ENCODE results near the gene TNFRSF4. TPM values are rescaled to one million over a fixed set of nuclear protein-coding genes. Genes with fewer than 3 reads are reported as not detected.

TNFRSF4 gene
- total RNA-seq, 1 experiment from 2014 or later = 0.37 TPM

DNA sequence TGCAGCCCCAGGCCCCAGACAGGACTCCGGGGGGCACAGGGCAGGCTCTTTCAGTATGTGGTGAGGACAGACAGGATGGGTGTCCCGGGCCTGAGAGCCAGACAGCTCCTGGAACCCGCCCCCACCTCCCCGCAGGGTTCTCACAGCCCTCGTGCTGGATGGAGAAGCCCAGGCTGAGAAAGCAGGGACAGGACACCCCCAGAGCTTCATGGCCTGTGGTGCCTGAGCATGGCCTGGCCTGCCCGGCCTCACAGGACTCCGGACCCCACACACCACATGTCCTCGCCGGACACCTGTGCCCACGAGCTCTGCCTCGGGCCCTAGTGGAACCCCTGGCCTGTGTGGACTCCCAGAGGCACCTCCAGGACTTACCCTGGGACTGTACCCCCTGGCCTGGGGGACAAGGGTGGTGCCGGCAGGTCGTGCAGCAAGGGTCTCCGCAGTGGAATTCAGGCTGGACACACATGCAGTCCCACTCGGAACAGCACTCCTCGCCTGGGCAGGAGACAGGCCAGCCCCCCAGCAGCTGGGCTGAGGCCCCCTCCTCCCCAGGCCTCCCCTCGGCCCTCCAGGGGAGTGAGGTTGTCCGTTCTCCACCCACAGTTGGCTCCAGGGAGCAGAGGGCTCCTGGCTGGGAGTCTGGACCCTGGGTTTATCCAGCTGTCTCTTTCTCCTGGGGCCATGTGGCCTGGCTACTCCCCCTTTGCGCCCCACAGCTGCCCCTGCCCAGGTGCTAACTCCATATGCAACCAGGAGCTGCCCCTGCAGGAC lies 8.8 kb downstream of the TNFRSF4 start:
- Histone ChIP-seq H3K4me2 (ENCODE audit: low read length) (peak overlapping the region; percentile 97), H3K9ac (ENCODE audit: low read length) (peak overlapping the region; percentile 83), H3K27ac (ENCODE audit: low read depth, low read length) (peak overlapping the region; percentile 94), H3K4me1 (ENCODE audit: control insufficient read depth in 1 of 2, insufficient read depth in 2 of 2, low read length in 2 of 2) (peaks cover 30 to 43% of the 10 kb centered on the region in 2 experiments), H4K20me1 (ENCODE audit: insufficient read depth) (no peaks in the 10 kb centered on the region), H2AFZ (ENCODE audit: low read depth, low read length, poor library complexity, severe bottlenecking) (no peak overlapping the region), H3K27me3 (ENCODE audit: insufficient read depth, low read length) (no peaks in the 10 kb centered on the region), H3K4me3 (replicated peaks in 1 of 2; ENCODE audit: low read depth in 1 of 2, low read length in 2 of 2) (peak overlapping the region; percentile 67 to 70), H3K36me3 (ENCODE audit: control insufficient read depth in 1 of 2, insufficient read depth in 2 of 2, low read length in 2 of 2) (no peaks in the 10 kb centered on the region), H3K79me2 (ENCODE audit: insufficient read depth, low read length) (peaks cover 8% of the 10 kb centered on the region; the same call in 1 of the 2 replicates), H3K9me2 (ENCODE audit: insufficient read depth) (no peaks in the 10 kb centered on the region), H3K9me3 (ENCODE audit: control insufficient read depth in 1 of 2, insufficient read depth in 1 of 2, low read depth in 1 of 2, low read length in 2 of 2) (no peaks in the 10 kb centered on the region)
- POLR2A ChIA-PET = no interaction called here
- BruUV-seq (replicated peaks) = no TSS peak
- RAD21 ChIA-PET (ENCODE audit: low non-redundant PET in 1 of 2, low total read pairs in 2 of 2, uncharacterized antibody in 2 of 2, unreplicated experiment in 2 of 2) = no interaction called here
- CTCF ChIA-PET = no interaction called here
- intact Hi-C loops (cut with micrococcal nuclease) = loop anchor here (5.0 kb wide), 1 partner anchor 43 kb away; no protein-coding TSS in a partner anchor
- no peak for DNase-seq (ENCODE audit: low read depth, low spot score)
- no peak for TF ChIP-seq CBX3 (IDR thresholded peaks at IDR 0.05; ENCODE audit: low read depth)
- no peak for TF ChIP-seq MAX (IDR thresholded peaks at IDR 0.05)
- no peak for TF ChIP-seq RAD21 (IDR thresholded peaks at IDR 0.05; ENCODE audit: low read depth)
- no peak for TF ChIP-seq EGR1 (IDR thresholded peaks at IDR 0.05; ENCODE audit: low read depth)
- no peak for ATAC-seq

DNA sequence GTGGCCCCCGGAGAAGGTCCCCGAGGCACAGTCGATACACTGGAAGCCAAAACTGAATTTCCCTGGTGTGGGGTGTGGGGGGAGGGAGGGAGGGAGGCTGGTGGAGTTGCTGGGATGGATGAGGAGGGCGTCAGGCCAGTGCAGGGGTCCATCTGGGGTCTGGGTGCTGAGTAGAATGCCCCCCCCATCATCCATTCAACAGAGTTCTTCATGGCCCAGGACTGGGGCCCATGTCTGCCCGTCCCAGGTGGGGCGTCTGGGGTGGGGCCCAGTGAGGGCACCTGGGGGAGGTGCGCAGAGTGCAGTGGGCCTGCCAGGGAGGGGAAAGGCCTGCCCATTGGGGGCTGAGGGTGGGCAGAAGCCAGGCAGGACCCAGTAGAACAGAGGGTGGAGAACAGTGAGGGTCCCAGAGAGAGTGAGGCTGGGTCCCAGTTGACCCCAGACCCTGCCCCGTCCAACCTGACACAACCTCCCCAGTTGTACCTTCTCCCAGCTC lies 9.5 kb downstream of the TNFRSF4 start:
- ATAC-seq (no peak), DNase-seq (ENCODE audit: low read depth, low spot score) (no peak)
- Histone ChIP-seq H3K4me2 (ENCODE audit: low read length) (0 out of 2 replicates have a peak overlapping the region, but pooled peaks have one; percentile 97), H3K4me3 (replicated peaks in 1 of 2; ENCODE audit: low read depth in 1 of 2, low read length in 2 of 2) (no peak overlapping the region), H3K27ac (ENCODE audit: low read depth, low read length) (peak overlapping the region; percentile 94; the same call in 1 of the 2 replicates), H3K9me2 (ENCODE audit: insufficient read depth) (no peaks in the 10 kb centered on the region), H4K20me1 (ENCODE audit: insufficient read depth) (no peaks in the 10 kb centered on the region), H3K27me3 (ENCODE audit: insufficient read depth, low read length) (no peaks in the 10 kb centered on the region), H3K9ac (ENCODE audit: low read length) (no peak overlapping the region), H3K79me2 (ENCODE audit: insufficient read depth, low read length) (peaks cover 8% of the 10 kb centered on the region; the same call in 1 of the 2 replicates), H2AFZ (ENCODE audit: low read depth, low read length, poor library complexity, severe bottlenecking) (no peak overlapping the region), H3K36me3 (ENCODE audit: control insufficient read depth in 1 of 2, insufficient read depth in 2 of 2, low read length in 2 of 2) (no peaks in the 10 kb centered on the region), H3K9me3 (ENCODE audit: control insufficient read depth in 1 of 2, insufficient read depth in 1 of 2, low read depth in 1 of 2, low read length in 2 of 2) (no peaks in the 10 kb centered on the region), H3K4me1 (ENCODE audit: control insufficient read depth in 1 of 2, insufficient read depth in 2 of 2, low read length in 2 of 2) (peaks cover 30 to 43% of the 10 kb centered on the region in 2 experiments)
- ChIA-PET CTCF (no interaction called here), RAD21 (ENCODE audit: low non-redundant PET in 1 of 2, low total read pairs in 2 of 2, uncharacterized antibody in 2 of 2, unreplicated experiment in 2 of 2) (no interaction called here), POLR2A (no interaction called here)
- intact Hi-C loops (cut with micrococcal nuclease) = no loop called here
- BruUV-seq (replicated peaks) = no TSS peak
- TF ChIP-seq SIN3A (IDR thresholded peaks at IDR 0.05; ENCODE audit: low read depth) (no peak), ELF1 (IDR thresholded peaks at IDR 0.05; ENCODE audit: borderline replicate concordance, low read depth) (no peak), CEBPB (IDR thresholded peaks at IDR 0.05; ENCODE audit: low read depth) (no peak), EGR1 (IDR thresholded peaks at IDR 0.05; ENCODE audit: low read depth) (no peak), FOSL1 (IDR thresholded peaks at IDR 0.05; ENCODE audit: low read depth) (no peak), ZFX (IDR thresholded peaks at IDR 0.05) (no peak)
- TF ChIP-seq, protein P1, sequence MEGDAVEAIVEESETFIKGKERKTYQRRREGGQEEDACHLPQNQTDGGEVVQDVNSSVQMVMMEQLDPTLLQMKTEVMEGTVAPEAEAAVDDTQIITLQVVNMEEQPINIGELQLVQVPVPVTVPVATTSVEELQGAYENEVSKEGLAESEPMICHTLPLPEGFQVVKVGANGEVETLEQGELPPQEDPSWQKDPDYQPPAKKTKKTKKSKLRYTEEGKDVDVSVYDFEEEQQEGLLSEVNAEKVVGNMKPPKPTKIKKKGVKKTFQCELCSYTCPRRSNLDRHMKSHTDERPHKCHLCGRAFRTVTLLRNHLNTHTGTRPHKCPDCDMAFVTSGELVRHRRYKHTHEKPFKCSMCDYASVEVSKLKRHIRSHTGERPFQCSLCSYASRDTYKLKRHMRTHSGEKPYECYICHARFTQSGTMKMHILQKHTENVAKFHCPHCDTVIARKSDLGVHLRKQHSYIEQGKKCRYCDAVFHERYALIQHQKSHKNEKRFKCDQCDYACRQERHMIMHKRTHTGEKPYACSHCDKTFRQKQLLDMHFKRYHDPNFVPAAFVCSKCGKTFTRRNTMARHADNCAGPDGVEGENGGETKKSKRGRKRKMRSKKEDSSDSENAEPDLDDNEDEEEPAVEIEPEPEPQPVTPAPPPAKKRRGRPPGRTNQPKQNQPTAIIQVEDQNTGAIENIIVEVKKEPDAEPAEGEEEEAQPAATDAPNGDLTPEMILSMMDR (IDR thresholded peaks at IDR 0.05 in 2 of 3, conservative IDR thresholded peaks at IDR 0.05 in 1 of 3; ENCODE audit: borderline replicate concordance in 1 of 3, insufficient read depth in 1 of 3, low read depth in 2 of 3, low read length in 2 of 3) = no peak

Data from HCT116 (cell line).